GM23248 (cell line): ENCODE measurements around the gene GRAMD1B. TPM values are rescaled to one million over a fixed set of nuclear protein-coding genes. Genes with fewer than 3 reads are reported as not detected.

Source experiments
- DNase-seq: peaks from one replicate; pipeline ENCODE4 v3.0.0-alpha.2; 2015
- H2AFZ ChIP-seq: fragments of 200-600 bp; sonication (generic); 2 replicates; pipeline ENCODE4 v1.6.1; 2016; ENCODE audit warnings: antibody characterized with exemption
- H3F3A ChIP-seq: fragments of 200-600 bp; sonication (generic); 2 replicates; pipeline ENCODE4 v1.6.1; 2016; ENCODE audit warnings: mild to moderate bottlenecking, antibody characterized with exemption, mixed run types; ENCODE audit not compliant: insufficient read depth
- H3K27ac ChIP-seq: fragments of 200-600 bp; sonication (generic); 2 replicates; pipeline ENCODE4 v1.5.1; 2016; ENCODE audit warnings: mild to moderate bottlenecking
- H3K27me3 ChIP-seq: fragments of 200-600 bp; sonication (generic); replicated peaks from 2 replicates; pipeline ENCODE4 v1.6.1; 2016; ENCODE audit warnings: mild to moderate bottlenecking; ENCODE audit not compliant: insufficient read depth
- H3K36me3 ChIP-seq: fragments of 200-600 bp; sonication (generic); 2 replicates; pipeline ENCODE4 v1.6.1; 2016; ENCODE audit warnings: low read depth, mild to moderate bottlenecking
- H3K4me1 ChIP-seq: fragments of 200-600 bp; sonication (generic); 2 replicates; pipeline ENCODE4 v1.6.1; 2016; ENCODE audit warnings: mild to moderate bottlenecking; ENCODE audit not compliant: insufficient read depth
- H3K4me2 ChIP-seq: fragments of 200-600 bp; sonication (generic); one replicate; pipeline ENCODE4 v1.6.1; 2016; ENCODE audit warnings: mild to moderate bottlenecking; ENCODE audit not compliant: unreplicated experiment
- H3K4me3 ChIP-seq: fragments of 200-600 bp; sonication (generic); 2 replicates; pipeline ENCODE4 v1.5.1; 2016; ENCODE audit warnings: mild to moderate bottlenecking
- H3K79me2 ChIP-seq: fragments of 200-600 bp; sonication (generic); 2 replicates; pipeline ENCODE4 v1.6.1; 2016; ENCODE audit warnings: mild to moderate bottlenecking; ENCODE audit not compliant: insufficient read depth
- H3K9ac ChIP-seq: fragments of 200-600 bp; sonication (generic); 2 replicates; pipeline ENCODE4 v1.6.1; 2016; ENCODE audit warnings: mild to moderate bottlenecking
- H3K9me2 ChIP-seq: fragments of 200-600 bp; sonication (generic); 2 replicates; pipeline ENCODE4 v1.6.1; 2016; ENCODE audit warnings: mixed run types, mild to moderate bottlenecking, moderate library complexity; ENCODE audit not compliant: insufficient read depth
- H3K9me3 ChIP-seq: fragments of 200-600 bp; sonication (generic); one replicate; pipeline ENCODE4 v1.6.1; 2017; ENCODE audit warnings: low read depth
- H4K20me1 ChIP-seq: fragments of 200-600 bp; sonication (generic); 2 replicates; pipeline ENCODE4 v1.6.0; 2016; ENCODE audit not compliant: insufficient read depth
- EZH2 ChIP-seq: fragments of 200-600 bp; sonication (generic); IDR thresholded peaks from 2 replicates; pipeline ENCODE4 v1.6.1; 2018; ENCODE audit warnings: antibody characterized with exemption, mild to moderate bottlenecking; ENCODE audit not compliant: insufficient read depth, poor library complexity, severe bottlenecking
- EZH2phosphoT487 ChIP-seq: fragments of 200-600 bp; sonication (generic); IDR thresholded peaks from 2 replicates; pipeline ENCODE4 v1.6.1; 2018; ENCODE audit warnings: antibody characterized with exemption, moderate library complexity, mild to moderate bottlenecking, low read depth; ENCODE audit not compliant: insufficient read depth
- WGBS, 2 experiments: methylation state at CpG; one replicate each; pipeline ENCODE4 v1.1.6; 2015 to 2017; ENCODE audit warnings: low lambda C conversion rate in 2 of 2, low coverage in 1 of 2; ENCODE audit errors: missing lambda C conversion rate in 2 of 2; 5-methylcytosine and 5-hydroxymethylcytosine counted together
- in situ Hi-C: fragments of 300-500 bp; cut with MboI; formaldehyde crosslinking; loops from 2 replicates; pipeline ENCODE4 v1.15.0; 2020
- polyA plus RNA-seq: library from polyadenylated mRNA; unstranded; fragments of >200 nt; fragmentation: Nextera tagmentation; extraction: Ambion mirVana; gene quantifications from 2 replicates; pipeline ENCODE4 v1.2.1, GENCODE V29; 2016
- total RNA-seq: library from RNA; depleted of rRNA; stranded (reverse); fragments of >200 nt; shearing (Covaris generic); gene quantifications from 2 replicates; pipeline ENCODE4 v1.2.3, GENCODE V29; 2014

GRAMD1B gene
- total and polyA plus RNA-seq, 2 experiments from 2014 or later, result 4.1 to 14.8 TPM

- Histone ChIP-seq H3F3A (no peaks in the 10 kb centered on the region), H3K27me3 (no peaks in the 10 kb centered on the region), H2AFZ (0 out of 2 replicates have a peak overlapping the region, but pooled peaks have one; percentile 13), H3K4me1 (peaks cover 12% of the 10 kb centered on the region), H3K4me2 (peak overlapping the region; percentile 28), H3K36me3 (peaks cover 4% of the 10 kb centered on the region; the same call in 1 of the 2 replicates), H3K9ac (peak overlapping the region; percentile 32), H3K9me2 (no peaks in the 10 kb centered on the region), H3K4me3 (no peak overlapping the region), H3K79me2 (no peaks in the 10 kb centered on the region), H3K27ac (peak overlapping the region; percentile 50), H4K20me1 (no peaks in the 10 kb centered on the region), H3K9me3 (no peaks in the 10 kb centered on the region)
- in situ Hi-C loops, result no loop called here
- whole genome bisulfite sequencing, 2 experiments, result 12 to 14% methylated on average over 9 to 11 of the region's 11 CpGs
- TF ChIP-seq EZH2 (no peak), EZH2phosphoT487 (no peak)
- DNase-seq, result peak; percentile 79
Observed at GRCh38 chr11:123590296-123590912, 160.3 kb downstream of the GRAMD1B start.

- Histone ChIP-seq H3K9me2 (no peaks in the 10 kb centered on the region), H3K4me3 (no peak overlapping the region), H3K36me3 (peaks cover 9% of the 10 kb centered on the region; the same call in 1 of the 2 replicates), H3K27ac (no peak overlapping the region), H3K27me3 (no peaks in the 10 kb centered on the region), H3K9me3 (no peaks in the 10 kb centered on the region), H3K79me2 (no peaks in the 10 kb centered on the region), H4K20me1 (no peaks in the 10 kb centered on the region), H3K4me1 (peaks cover 12% of the 10 kb centered on the region), H3K9ac (no peak overlapping the region), H3F3A (no peaks in the 10 kb centered on the region), H3K4me2 (no peak overlapping the region), H2AFZ (no peak overlapping the region)
- TF ChIP-seq EZH2phosphoT487 (no peak), EZH2 (no peak)
- in situ Hi-C loops, result no loop called here
- 90 to 94% methylated on average over 5 of the region's 6 CpGs for WGBS, 2 experiments
- DNase-seq, result no peak
Observed at GRCh38 chr11:123593570-123593969, 163.5 kb downstream of the GRAMD1B start.

- TF ChIP-seq EZH2, result no peak
- TF ChIP-seq EZH2phosphoT487, result no peak
- H3K9ac ChIP-seq, result no peak overlapping the region
- H3K9me3 ChIP-seq, result no peaks in the 10 kb centered on the region
- H3K4me3 ChIP-seq, result no peak overlapping the region
- no peaks in the 10 kb centered on the region for H3K9me2 ChIP-seq
- H3K4me1 ChIP-seq, result peaks cover 12% of the 10 kb centered on the region
- H3K36me3 ChIP-seq, result peaks cover 9% of the 10 kb centered on the region; the same call in 1 of the 2 replicates
- no peak overlapping the region for H2AFZ ChIP-seq
- H3K27ac ChIP-seq, result no peak overlapping the region
- H4K20me1 ChIP-seq, result no peaks in the 10 kb centered on the region
- H3F3A ChIP-seq, result no peaks in the 10 kb centered on the region
- DNase-seq, result peak; percentile 47
- no peaks in the 10 kb centered on the region for H3K79me2 ChIP-seq
- 78 to 80% methylated on average over 8 of the region's 8 CpGs for WGBS, 2 experiments
- no peak overlapping the region for H3K4me2 ChIP-seq
- in situ Hi-C loops, result no loop called here
- no peaks in the 10 kb centered on the region for H3K27me3 ChIP-seq
Observed at GRCh38 chr11:123594188-123594901, 164.3 kb downstream of the GRAMD1B start.

GRCh38 chr11:123594921-123595320 is 164.9 kb downstream of the GRAMD1B start:
- in situ Hi-C loops, result no loop called here
- H2AFZ ChIP-seq, result no peak overlapping the region
- H3K9me3 ChIP-seq, result no peaks in the 10 kb centered on the region
- H3K79me2 ChIP-seq, result no peaks in the 10 kb centered on the region
- no peak overlapping the region for H3K4me2 ChIP-seq
- H3K4me3 ChIP-seq, result no peak overlapping the region
- peaks cover 3% of the 10 kb centered on the region for H3F3A ChIP-seq
- H4K20me1 ChIP-seq, result no peaks in the 10 kb centered on the region
- no peak for DNase-seq
- 55 to 56% methylated on average over 4 of the region's 4 CpGs for WGBS, 2 experiments
- H3K9ac ChIP-seq, result no peak overlapping the region
- H3K4me1 ChIP-seq, result peaks cover 9% of the 10 kb centered on the region
- TF ChIP-seq EZH2 (no peak), EZH2phosphoT487 (no peak)
- no peaks in the 10 kb centered on the region for H3K27me3 ChIP-seq
- no peaks in the 10 kb centered on the region for H3K9me2 ChIP-seq
- H3K27ac ChIP-seq, result no peak overlapping the region
- peaks cover 9% of the 10 kb centered on the region; the same call in 1 of the 2 replicates for H3K36me3 ChIP-seq
